CD4-positive, alpha-beta memory T cell (primary cell): ENCODE results near the gene MARS1. TPM values are rescaled to one million over a fixed set of nuclear protein-coding genes. Genes with fewer than 3 reads are reported as not detected.
"Not testable (repeated sequence)": the region's sequence is repeated elsewhere in the genome, so short reads cannot be mapped to it uniquely, and the experiment has no call there.

Experiments used
- CTCF ChIA-PET: fragments of 350-600 bp; sonication (Branson Sonifier 250); formaldehyde crosslinking; loops from one replicate; lab custom pipeline; 2021; ENCODE audit warnings: inconsistent platforms; ENCODE audit not compliant: partially characterized antibody; lab: Charles Lee
- POLR2A ChIA-PET: fragments of 350-600 bp; sonication (Branson Sonifier 250); formaldehyde crosslinking; loops from one replicate; lab custom pipeline; 2021; ENCODE audit not compliant: partially characterized antibody; lab: Charles Lee
- DNase-seq, 5 donors: peaks; one replicate each; pipeline versions ENCODE4 v3.0.0 to v3.0.0-alpha.2; 2020 to 2022; ENCODE audit warnings: mixed read lengths in 1 of 5
- H3K27ac ChIP-seq: one replicate; pipeline ENCODE4 v1.7.0; 2013; ENCODE audit warnings: low read depth, low read length
- H3K27me3 ChIP-seq: 2 replicates; pipeline ENCODE4 v1.7.0; 2013; ENCODE audit warnings: mild to moderate bottlenecking, low read length, moderate library complexity; ENCODE audit not compliant: insufficient read depth
- H3K36me3 ChIP-seq: 2 replicates; pipeline ENCODE4 v1.7.0; 2013; ENCODE audit warnings: mild to moderate bottlenecking, low read length, moderate library complexity; ENCODE audit not compliant: insufficient read depth
- H3K4me1 ChIP-seq: 2 replicates; pipeline ENCODE4 v1.7.0; 2013; ENCODE audit warnings: mild to moderate bottlenecking, low read length, moderate library complexity; ENCODE audit not compliant: insufficient read depth
- H3K4me3 ChIP-seq, 2 donors: one replicate each; pipeline ENCODE4 v1.7.0; 2013; ENCODE audit warnings: low read length in 2 of 2, mild to moderate bottlenecking in 1 of 2
- H3K9me3 ChIP-seq, 2 donors: one replicate each; pipeline ENCODE4 v1.7.0; 2013; ENCODE audit warnings: low read length in 2 of 2, control low read depth in 1 of 2; ENCODE audit not compliant: control insufficient read depth in 1 of 2
- H3K27ac Mint-ChIP-seq, 7 donors: one replicate each; pipeline ENCODE4 v1.8.0; 2020 to 2021; ENCODE audit warnings: mixed read lengths in 7 of 7, mild to moderate bottlenecking in 6 of 7, inconsistent platforms in 3 of 7, moderate library complexity in 3 of 7
- H3K27me3 Mint-ChIP-seq, 2 donors: one replicate each; pipeline ENCODE4 v1.8.0; 2020 to 2021; ENCODE audit warnings: mixed read lengths in 2 of 2
- H3K36me3 Mint-ChIP-seq, 2 donors: one replicate each; pipeline ENCODE4 v1.8.0; 2020 to 2021; ENCODE audit warnings: mixed read lengths in 2 of 2, inconsistent platforms in 1 of 2, mild to moderate bottlenecking in 1 of 2
- H3K4me1 Mint-ChIP-seq, 4 donors: one replicate each; pipeline ENCODE4 v1.8.0; 2020 to 2021; ENCODE audit warnings: mixed read lengths in 4 of 4, mild to moderate bottlenecking in 1 of 4
- H3K4me3 Mint-ChIP-seq, 8 donors: one replicate each; pipeline ENCODE4 v1.8.0; 2020 to 2021; ENCODE audit warnings: mixed read lengths in 8 of 8, mild to moderate bottlenecking in 7 of 8, moderate library complexity in 6 of 8, inconsistent platforms in 3 of 8
- H3K9me3 Mint-ChIP-seq, 8 donors: one replicate each; pipeline ENCODE4 v1.8.0; 2020 to 2021; ENCODE audit warnings: mixed read lengths in 8 of 8, mild to moderate bottlenecking in 5 of 8, inconsistent platforms in 3 of 8, moderate library complexity in 1 of 8
- intact Hi-C: fragments of 100-400 bp; cut with micrococcal nuclease; formaldehyde crosslinking; loops from one replicate; pipeline ENCODE4 v1.15.1; 2023
- polyA plus RNA-seq, 2 donors: library from polyadenylated mRNA; unstranded; fragments of 300-500 nt; fragmentation: Illumina TruSeq; gene quantifications; one replicate each; pipeline ENCODE4 v1.2.3, GENCODE V29; 2021
- total RNA-seq, 2 experiments: library from RNA; stranded (reverse); gene quantifications; one replicate each; pipeline ENCODE4 v1.2.3, GENCODE V29; 2021

MARS1 gene
- total and polyA plus RNA-seq, 4 experiments from 2014 or later = 84.8 to 242 (median 169) TPM

DNA sequence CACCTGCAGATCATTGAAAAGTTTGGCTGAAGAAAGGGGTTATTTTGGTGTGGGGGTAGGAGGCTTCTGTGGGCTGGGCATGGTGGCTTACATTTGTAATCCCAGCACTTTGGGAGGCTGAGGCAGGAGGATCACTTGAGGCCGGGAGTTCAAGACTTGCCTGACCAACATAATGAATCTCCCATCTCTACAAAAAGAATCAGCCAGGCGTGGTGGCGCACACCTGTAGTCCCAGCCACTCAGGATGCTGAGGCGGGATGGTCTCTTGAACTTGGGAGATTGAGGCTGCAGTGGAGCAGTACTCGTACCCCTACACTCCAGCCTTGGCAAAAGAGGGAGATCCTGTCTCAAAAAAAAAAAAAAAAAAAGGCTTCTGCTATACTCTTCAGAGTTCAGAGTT lies 25.4 kb downstream of the MARS1 start:
- H3K9me3 ChIP-seq = no peaks in the 10 kb centered on the region
- no peak overlapping the region for H3K4me3 ChIP-seq
- Mint-ChIP-seq H3K4me1 (peaks cover 3 to 12% (median 6%) of the 10 kb centered on the region in 4 donors), H3K36me3 (peaks cover 56 to 80% of the 10 kb centered on the region in 2 donors), H3K4me3 (no peak overlapping the region), H3K9me3 (no peaks in the 10 kb centered on the region), H3K27ac (peak overlapping the region in 4 of 7 donors; percentile 35 to 78 (median 59)), H3K27me3 (no peaks in the 10 kb centered on the region)
- H3K4me1 ChIP-seq = peaks cover 11% of the 10 kb centered on the region
- ChIA-PET POLR2A (interaction anchor here (0.8 to 1.5 kb wide), 3 partner anchors 7 to 54 kb away, joined by 3 to 4 read pairs (median 3); partner anchors contain the start of genes DDIT3 and GLI1), CTCF (interaction anchor here (1.2 to 1.5 kb wide), 2 partner anchors 36 to 81 kb away, joined by 3 read pairs; no protein-coding TSS in a partner anchor)
- no peak overlapping the region for H3K27ac ChIP-seq
- H3K27me3 ChIP-seq = no peaks in the 10 kb centered on the region
- DNase-seq = no peak
- peaks cover 71% of the 10 kb centered on the region for H3K36me3 ChIP-seq
- intact Hi-C loops = no loop called here

DNA sequence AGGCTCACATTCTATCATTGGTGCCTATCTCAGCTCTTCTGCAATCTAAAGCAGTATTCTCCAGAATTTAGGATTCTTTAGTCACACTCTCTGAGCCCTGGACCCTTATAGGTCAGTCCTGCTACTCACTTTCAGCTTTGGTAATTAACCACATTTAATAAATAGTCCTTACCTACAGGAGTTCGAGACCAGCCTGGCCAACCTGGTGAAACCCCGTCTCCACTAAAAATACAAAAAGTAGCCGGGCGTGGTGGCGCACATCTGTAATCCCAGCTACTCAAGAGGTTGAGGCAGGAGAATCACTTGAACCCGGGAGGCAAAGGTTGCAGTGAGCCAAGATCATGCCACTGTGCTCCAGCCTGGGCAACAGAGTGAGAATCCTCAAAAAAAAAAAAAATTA lies 25.8 kb downstream of the MARS1 start:
- H3K36me3 Mint-ChIP-seq = peaks cover 58 to 78% of the 10 kb centered on the region in 2 donors
- DNase-seq, H3K27ac ChIP-seq, H3K9me3 Mint-ChIP-seq, H3K4me3 ChIP-seq, H3K4me3 Mint-ChIP-seq, H3K27me3 Mint-ChIP-seq, intact Hi-C loops, H3K27me3 ChIP-seq, H3K9me3 ChIP-seq: not testable (repeated sequence)
- Histone ChIP-seq H3K36me3 (peaks cover 70% of the 10 kb centered on the region), H3K4me1 (peaks cover 15% of the 10 kb centered on the region)
- ChIA-PET POLR2A (interaction anchor here (0.8 to 3.7 kb wide), 3 partner anchors 10 to 55 kb away, joined by 3 to 12 read pairs (median 3); partner anchors contain the start of genes ARHGAP9 and GLI1), CTCF (interaction anchor here (1.2 to 1.5 kb wide), 2 partner anchors 36 to 81 kb away, joined by 3 read pairs; no protein-coding TSS in a partner anchor)
- peaks cover 6 to 16% (median 10%) of the 10 kb centered on the region in 4 donors for H3K4me1 Mint-ChIP-seq
- H3K27ac Mint-ChIP-seq = peak overlapping the region in 1 of 7 donors; percentile 77

- ChIA-PET POLR2A (interaction anchor here (0.8 to 3.7 kb wide), 3 partner anchors 34 to 55 kb away, joined by 3 to 12 read pairs (median 3); partner anchors contain the start of genes ARHGAP9 and GLI1), CTCF (interaction anchor here (1.2 to 1.8 kb wide), 3 partner anchors 37 to 82 kb away, joined by 3 to 12 read pairs (median 3); no protein-coding TSS in a partner anchor)
- peak overlapping the region in 1 of 7 donors; percentile 36 for H3K27ac Mint-ChIP-seq
- H3K4me3 Mint-ChIP-seq, H3K27me3 Mint-ChIP-seq, DNase-seq, H3K9me3 ChIP-seq, H3K9me3 Mint-ChIP-seq, intact Hi-C loops, H3K4me3 ChIP-seq, H3K27me3 ChIP-seq, H3K27ac ChIP-seq: not testable (repeated sequence)
- H3K4me1 Mint-ChIP-seq = peaks cover 10 to 22% (median 15%) of the 10 kb centered on the region in 4 donors
- Histone ChIP-seq H3K4me1 (peaks cover 21% of the 10 kb centered on the region), H3K36me3 (peaks cover 67% of the 10 kb centered on the region)
- peaks cover 58 to 75% of the 10 kb centered on the region in 2 donors for H3K36me3 Mint-ChIP-seq
Measured at GRCh38 chr12:57514246-57514645, 26.4 kb downstream of the MARS1 start.

DNA sequence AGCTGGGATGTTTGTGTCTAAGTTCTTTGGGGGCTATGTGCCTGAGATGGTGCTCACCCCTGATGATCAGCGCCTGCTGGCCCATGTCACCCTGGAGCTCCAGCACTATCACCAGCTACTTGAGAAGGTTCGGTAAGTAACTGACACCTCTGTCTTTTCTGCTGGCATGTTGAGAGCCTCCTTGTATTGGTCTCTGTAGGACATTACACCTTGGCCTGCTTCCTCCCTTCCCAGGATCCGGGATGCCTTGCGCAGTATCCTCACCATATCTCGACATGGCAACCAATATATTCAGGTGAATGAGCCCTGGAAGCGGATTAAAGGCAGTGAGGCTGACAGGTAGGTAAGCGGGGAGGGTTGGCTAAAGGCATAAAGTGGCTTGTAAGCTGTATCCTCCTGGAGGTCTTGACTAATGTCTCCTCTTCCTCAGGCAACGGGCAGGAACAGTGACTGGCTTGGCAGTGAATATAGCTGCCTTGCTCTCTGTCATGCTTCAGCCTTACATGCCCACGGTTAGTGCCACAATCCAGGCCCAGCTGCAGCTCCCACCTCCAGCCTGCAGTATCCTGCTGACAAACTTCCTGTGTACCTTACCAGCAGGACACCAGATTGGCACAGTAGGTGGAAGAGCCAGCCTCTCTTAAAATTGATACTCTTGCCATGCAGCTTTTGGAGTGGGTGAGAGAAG lies 27.0 kb downstream of the MARS1 start:
- intact Hi-C loops = no loop called here
- H3K27ac ChIP-seq = no peak overlapping the region

DNA sequence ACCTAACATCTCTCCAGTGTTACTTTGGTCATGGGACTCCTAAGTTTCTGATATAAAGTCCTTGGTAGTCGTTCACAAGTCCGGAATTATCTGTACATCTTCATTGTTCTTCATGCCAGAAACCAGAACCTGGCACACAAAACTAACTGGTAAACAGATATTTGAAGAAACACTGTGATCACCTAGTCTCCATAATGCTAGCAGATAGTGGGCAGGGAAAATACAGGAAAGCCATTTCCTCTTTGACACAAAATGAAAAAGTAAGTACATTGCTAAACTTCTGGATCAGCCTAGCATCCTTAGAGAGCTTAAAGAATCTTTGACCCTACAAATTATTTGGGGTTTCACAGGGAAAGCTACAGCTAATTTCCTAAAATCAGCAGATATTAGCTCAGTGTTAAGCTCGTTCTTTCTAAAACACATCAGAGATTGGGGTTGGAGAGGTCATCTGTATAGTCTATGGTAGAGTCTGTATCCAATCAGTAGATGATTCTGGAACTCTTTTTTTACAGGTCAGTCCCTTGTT lies 27.6 kb downstream of the MARS1 start:
- intact Hi-C loops = no loop called here
- H3K9me3 ChIP-seq = no peaks in the 10 kb centered on the region
- no peak overlapping the region for H3K4me3 Mint-ChIP-seq
- H3K4me1 ChIP-seq = peaks cover 27% of the 10 kb centered on the region
- H3K4me3 ChIP-seq = no peak overlapping the region
- no peak overlapping the region for H3K27ac ChIP-seq
- peaks cover 54 to 79% of the 10 kb centered on the region in 2 donors for H3K36me3 Mint-ChIP-seq
- no peaks in the 10 kb centered on the region for H3K9me3 Mint-ChIP-seq
- H3K4me1 Mint-ChIP-seq = peaks cover 14 to 34% (median 20%) of the 10 kb centered on the region in 4 donors
- no peaks in the 10 kb centered on the region for H3K27me3 ChIP-seq
- peaks cover 61% of the 10 kb centered on the region for H3K36me3 ChIP-seq
- no peak for DNase-seq
- ChIA-PET POLR2A (interaction anchor here (1.4 to 3.7 kb wide), 3 partner anchors 32 to 38 kb away, joined by 4 to 12 read pairs (median 10); partner anchors contain the start of genes ARHGAP9 and DCTN2), CTCF (interaction anchor here (0.5 to 1.8 kb wide), 4 partner anchors 16 to 57 kb away, joined by 3 to 12 read pairs (median 4); no protein-coding TSS in a partner anchor)
- peak overlapping the region in 3 of 7 donors; percentile 13 to 99 (median 17) for H3K27ac Mint-ChIP-seq
- no peaks in the 10 kb centered on the region for H3K27me3 Mint-ChIP-seq

More for the DNA sequence above, 27.0 kb downstream of the MARS1 start:
- no peak for DNase-seq
- H3K36me3 Mint-ChIP-seq = peaks cover 54 to 75% of the 10 kb centered on the region in 2 donors
- H3K4me1 Mint-ChIP-seq = peaks cover 12 to 28% (median 19%) of the 10 kb centered on the region in 4 donors
- no peaks in the 10 kb centered on the region for H3K9me3 Mint-ChIP-seq
- no peak overlapping the region for H3K4me3 Mint-ChIP-seq
- CTCF ChIA-PET = interaction anchor here (1.8 kb wide), 1 partner anchor 56 kb away, joined by 12 read pairs; no protein-coding TSS in a partner anchor
- peak overlapping the region in 3 of 7 donors; percentile 13 to 99 (median 36) for H3K27ac Mint-ChIP-seq
- POLR2A ChIA-PET = interaction anchor here (0.9 to 3.7 kb wide), 4 partner anchors 32 to 38 kb away, joined by 3 to 12 read pairs (median 7); partner anchors contain the start of genes ARHGAP9 and DCTN2
- no peaks in the 10 kb centered on the region for H3K27me3 Mint-ChIP-seq
- Histone ChIP-seq H3K4me1 (peaks cover 27% of the 10 kb centered on the region), H3K27me3 (no peaks in the 10 kb centered on the region), H3K9me3 (no peaks in the 10 kb centered on the region), H3K4me3 (no peak overlapping the region), H3K36me3 (peaks cover 62% of the 10 kb centered on the region)

GRCh38 chr12:57515934-57516541 lies 28.2 kb downstream of the MARS1 start:
- intact Hi-C loops = no loop called here
- H3K4me1 Mint-ChIP-seq = peaks cover 14 to 40% (median 21%) of the 10 kb centered on the region in 4 donors
- Histone ChIP-seq H3K9me3 (no peaks in the 10 kb centered on the region), H3K4me1 (peaks cover 30% of the 10 kb centered on the region), H3K27me3 (no peaks in the 10 kb centered on the region), H3K27ac (no peak overlapping the region), H3K36me3 (peaks cover 61% of the 10 kb centered on the region), H3K4me3 (no peak overlapping the region)
- ChIA-PET CTCF (interaction anchor here (0.5 to 2.4 kb wide), 5 partner anchors 16 to 57 kb away, joined by 3 to 11 read pairs (median 3); no protein-coding TSS in a partner anchor), POLR2A (interaction anchor here (1.0 to 3.7 kb wide), 4 partner anchors 15 to 39 kb away, joined by 3 to 12 read pairs (median 7); partner anchors contain the start of genes ARHGAP9 and DCTN2)
- H3K27me3 Mint-ChIP-seq = no peaks in the 10 kb centered on the region
- peak overlapping the region in 1 of 8 donors; percentile 17 for H3K4me3 Mint-ChIP-seq
- peaks cover 54 to 78% of the 10 kb centered on the region in 2 donors for H3K36me3 Mint-ChIP-seq
- no peaks in the 10 kb centered on the region for H3K9me3 Mint-ChIP-seq
- no peak for DNase-seq
- peak overlapping the region in 4 of 7 donors; percentile 61 to 99 (median 66) for H3K27ac Mint-ChIP-seq
